HL-60 (cell line): ENCODE measurements around the gene DSTYK.

Source experiments
- CTCF ChIP-seq: IDR thresholded peaks from one replicate; pipeline ENCODE4 v1.5.1; 2011; ENCODE audit warnings: low read length, control low read depth, inconsistent platforms; ENCODE audit not compliant: insufficient read depth
- GABPA ChIP-seq: IDR thresholded peaks from 2 replicates; pipeline ENCODE4 v1.6.1; 2012; ENCODE audit warnings: low read depth
- POLR2AphosphoS5 ChIP-seq: IDR thresholded peaks from 2 replicates; pipeline ENCODE4 v1.6.1; 2012; ENCODE audit warnings: low read depth
- SPI1 ChIP-seq: IDR thresholded peaks from 2 replicates; pipeline ENCODE4 v1.6.1; 2012; ENCODE audit warnings: low read depth, mild to moderate bottlenecking, borderline replicate concordance
- TF ChIP-seq, protein P1 (sequence below): IDR thresholded peaks from 2 replicates; pipeline ENCODE4 v1.6.1; 2012; ENCODE audit warnings: low read depth; ENCODE audit not compliant: insufficient replicate concordance

GRCh38 chr1:205199931-205200299 is 11.6 kb downstream of the DSTYK start:
- no peak for TF ChIP-seq CTCF
- TF ChIP-seq GABPA, result no peak
- no peak for TF ChIP-seq POLR2AphosphoS5
- TF ChIP-seq, protein P1, sequence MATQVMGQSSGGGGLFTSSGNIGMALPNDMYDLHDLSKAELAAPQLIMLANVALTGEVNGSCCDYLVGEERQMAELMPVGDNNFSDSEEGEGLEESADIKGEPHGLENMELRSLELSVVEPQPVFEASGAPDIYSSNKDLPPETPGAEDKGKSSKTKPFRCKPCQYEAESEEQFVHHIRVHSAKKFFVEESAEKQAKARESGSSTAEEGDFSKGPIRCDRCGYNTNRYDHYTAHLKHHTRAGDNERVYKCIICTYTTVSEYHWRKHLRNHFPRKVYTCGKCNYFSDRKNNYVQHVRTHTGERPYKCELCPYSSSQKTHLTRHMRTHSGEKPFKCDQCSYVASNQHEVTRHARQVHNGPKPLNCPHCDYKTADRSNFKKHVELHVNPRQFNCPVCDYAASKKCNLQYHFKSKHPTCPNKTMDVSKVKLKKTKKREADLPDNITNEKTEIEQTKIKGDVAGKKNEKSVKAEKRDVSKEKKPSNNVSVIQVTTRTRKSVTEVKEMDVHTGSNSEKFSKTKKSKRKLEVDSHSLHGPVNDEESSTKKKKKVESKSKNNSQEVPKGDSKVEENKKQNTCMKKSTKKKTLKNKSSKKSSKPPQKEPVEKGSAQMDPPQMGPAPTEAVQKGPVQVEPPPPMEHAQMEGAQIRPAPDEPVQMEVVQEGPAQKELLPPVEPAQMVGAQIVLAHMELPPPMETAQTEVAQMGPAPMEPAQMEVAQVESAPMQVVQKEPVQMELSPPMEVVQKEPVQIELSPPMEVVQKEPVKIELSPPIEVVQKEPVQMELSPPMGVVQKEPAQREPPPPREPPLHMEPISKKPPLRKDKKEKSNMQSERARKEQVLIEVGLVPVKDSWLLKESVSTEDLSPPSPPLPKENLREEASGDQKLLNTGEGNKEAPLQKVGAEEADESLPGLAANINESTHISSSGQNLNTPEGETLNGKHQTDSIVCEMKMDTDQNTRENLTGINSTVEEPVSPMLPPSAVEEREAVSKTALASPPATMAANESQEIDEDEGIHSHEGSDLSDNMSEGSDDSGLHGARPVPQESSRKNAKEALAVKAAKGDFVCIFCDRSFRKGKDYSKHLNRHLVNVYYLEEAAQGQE, result no peak
- TF ChIP-seq SPI1, result no peak
